Endodermal cell (in vitro differentiated cells): ENCODE measurements around the gene CELF4. TPM values are rescaled to one million over a fixed set of nuclear protein-coding genes. Genes with fewer than 3 reads are reported as not detected.

ENCODE experiments used
- DNase-seq: peaks from one replicate; pipeline ENCODE4 v3.0.0-alpha.2; 2017
- H3K27ac ChIP-seq: 2 replicates; pipeline ENCODE4 v1.5.1; 2013; ENCODE audit warnings: mild to moderate bottlenecking, low read depth, low read length, moderate library complexity
- H3K27me3 ChIP-seq: 2 replicates; pipeline ENCODE4 v1.6.1; 2013; ENCODE audit warnings: mild to moderate bottlenecking, low read length, moderate library complexity; ENCODE audit not compliant: insufficient read depth, control insufficient read depth, poor library complexity, severe bottlenecking
- H3K36me3 ChIP-seq: 2 replicates; pipeline ENCODE4 v1.7.0; 2013; ENCODE audit warnings: mild to moderate bottlenecking, low read length, moderate library complexity; ENCODE audit not compliant: control insufficient read depth, insufficient read depth
- H3K4me1 ChIP-seq: one replicate; pipeline ENCODE4 v1.7.0; 2013; ENCODE audit warnings: low read length; ENCODE audit not compliant: control insufficient read depth, insufficient read depth
- H3K4me3 ChIP-seq: 2 replicates; pipeline ENCODE4 v1.5.1; 2013; ENCODE audit warnings: mild to moderate bottlenecking, low read length, moderate library complexity
- H3K9ac ChIP-seq: 2 replicates; pipeline ENCODE4 v1.6.1; 2013; ENCODE audit warnings: mild to moderate bottlenecking, low read length, moderate library complexity; ENCODE audit not compliant: poor library complexity, severe bottlenecking; ENCODE audit errors: extremely low read depth
- H3K9me3 ChIP-seq: 2 replicates; pipeline ENCODE4 v1.6.1; 2013; ENCODE audit warnings: mild to moderate bottlenecking, low read length, moderate library complexity; ENCODE audit not compliant: control insufficient read depth
- H3K27ac Mint-ChIP-seq: 2 replicates; pipeline ENCODE4 v1.8.0; 2020; ENCODE audit warnings: mixed read lengths
- H3K27me3 Mint-ChIP-seq: 2 replicates; pipeline ENCODE4 v1.8.0; 2021; ENCODE audit warnings: mild to moderate bottlenecking, mixed read lengths; ENCODE audit not compliant: insufficient read depth
- H3K36me3 Mint-ChIP-seq: 2 replicates; pipeline ENCODE4 v1.8.0; 2020; ENCODE audit warnings: low read depth, mixed read lengths
- H3K4me1 Mint-ChIP-seq: 2 replicates; pipeline ENCODE4 v1.8.0; 2020; ENCODE audit warnings: mixed read lengths
- H3K4me3 Mint-ChIP-seq: 2 replicates; pipeline ENCODE4 v1.8.0; 2020; ENCODE audit warnings: mild to moderate bottlenecking, moderate library complexity, mixed read lengths
- H3K9me3 Mint-ChIP-seq: 2 replicates; pipeline ENCODE4 v1.8.0; 2020; ENCODE audit warnings: mild to moderate bottlenecking, mixed read lengths
- WGBS, 2 experiments: methylation state at CpG; one replicate each; pipeline versions ENCODE4 v1.1.5 to v1.1.7; 2013; ENCODE audit warnings: missing lambda C conversion rate in 2 of 2, mixed read lengths in 1 of 2; ENCODE audit not compliant: insufficient coverage in 1 of 2, insufficient read length in 1 of 2; 5-methylcytosine and 5-hydroxymethylcytosine counted together
- total RNA-seq, 2 donors: library from RNA; stranded (reverse); fragmentation: NEBNext Ultra II Directional in 1 of 2; extraction: Animal tissue kit (Norgen Biotek cat#: 25700) in 1 of 2; gene quantifications; 2 replicates in 1 of 2; 3 replicates in 1 of 2; pipeline ENCODE4 v1.2.1, GENCODE V29; 2021
- TF ChIP-seq, protein P1 (sequence below): fragments of 200-600 bp; sonication (generic); conservative IDR thresholded peaks from 2 replicates; pipeline ENCODE4 v1.5.0; 2021; ENCODE audit warnings: antibody characterized with exemption, mild to moderate bottlenecking

Gene CELF4
- total RNA-seq, 2 donors from 2014 or later = 5.7 to 6.7 TPM

DNA sequence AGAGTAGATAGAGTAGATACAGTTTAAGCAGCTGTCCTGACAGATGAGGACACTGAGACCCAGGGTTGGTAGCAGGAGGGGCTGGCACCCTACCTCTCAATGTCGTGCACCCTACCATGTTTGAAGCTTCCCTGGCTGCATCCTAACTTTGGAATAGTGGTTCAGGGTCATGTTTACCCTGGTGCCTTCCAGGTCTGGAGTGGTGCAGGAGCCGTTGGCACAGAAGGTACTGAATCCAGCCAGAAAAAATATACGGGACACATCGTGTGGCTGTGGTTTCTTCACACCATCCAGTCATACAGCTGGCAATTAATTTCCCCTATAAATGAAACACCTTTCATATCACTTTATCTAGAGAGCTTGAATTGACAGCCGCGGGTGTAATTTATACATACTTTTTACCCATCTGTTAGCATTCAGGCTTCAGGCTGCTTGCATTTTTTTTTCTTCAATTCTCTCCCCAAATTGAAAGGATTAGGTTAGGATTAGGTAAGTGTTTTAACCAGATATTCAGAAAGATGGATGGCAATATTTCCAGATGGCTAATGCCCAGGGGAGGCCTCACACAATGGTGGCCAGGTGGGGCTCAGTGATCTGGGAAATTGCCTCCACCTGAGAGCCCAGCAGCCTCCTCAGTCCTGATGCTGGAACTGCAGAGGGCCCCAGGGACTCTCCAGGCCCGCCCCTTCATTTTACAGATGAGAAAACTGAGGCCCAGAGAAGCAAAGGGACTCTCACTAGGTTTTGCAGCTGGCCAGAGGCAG is 127.0 kb downstream of the CELF4 start:
- Histone ChIP-seq H3K36me3 (no peaks in the 10 kb centered on the region), H3K27ac (no peak overlapping the region), H3K4me3 (no peak overlapping the region), H3K27me3 (no peaks in the 10 kb centered on the region), H3K9ac (no peak overlapping the region), H3K9me3 (no peaks in the 10 kb centered on the region), H3K4me1 (no peaks in the 10 kb centered on the region)
- no peaks in the 10 kb centered on the region for H3K9me3 Mint-ChIP-seq
- no peak for DNase-seq
- 93% methylated on average over 6 to 7 of the region's 7 CpGs for WGBS, 2 experiments
- no peak overlapping the region for H3K27ac Mint-ChIP-seq
- H3K27me3 Mint-ChIP-seq = peaks cover 3% of the 10 kb centered on the region
- H3K4me1 Mint-ChIP-seq = peaks cover 9% of the 10 kb centered on the region
- H3K36me3 Mint-ChIP-seq = no peaks in the 10 kb centered on the region
- H3K4me3 Mint-ChIP-seq = no peak overlapping the region
- TF ChIP-seq, protein P1, sequence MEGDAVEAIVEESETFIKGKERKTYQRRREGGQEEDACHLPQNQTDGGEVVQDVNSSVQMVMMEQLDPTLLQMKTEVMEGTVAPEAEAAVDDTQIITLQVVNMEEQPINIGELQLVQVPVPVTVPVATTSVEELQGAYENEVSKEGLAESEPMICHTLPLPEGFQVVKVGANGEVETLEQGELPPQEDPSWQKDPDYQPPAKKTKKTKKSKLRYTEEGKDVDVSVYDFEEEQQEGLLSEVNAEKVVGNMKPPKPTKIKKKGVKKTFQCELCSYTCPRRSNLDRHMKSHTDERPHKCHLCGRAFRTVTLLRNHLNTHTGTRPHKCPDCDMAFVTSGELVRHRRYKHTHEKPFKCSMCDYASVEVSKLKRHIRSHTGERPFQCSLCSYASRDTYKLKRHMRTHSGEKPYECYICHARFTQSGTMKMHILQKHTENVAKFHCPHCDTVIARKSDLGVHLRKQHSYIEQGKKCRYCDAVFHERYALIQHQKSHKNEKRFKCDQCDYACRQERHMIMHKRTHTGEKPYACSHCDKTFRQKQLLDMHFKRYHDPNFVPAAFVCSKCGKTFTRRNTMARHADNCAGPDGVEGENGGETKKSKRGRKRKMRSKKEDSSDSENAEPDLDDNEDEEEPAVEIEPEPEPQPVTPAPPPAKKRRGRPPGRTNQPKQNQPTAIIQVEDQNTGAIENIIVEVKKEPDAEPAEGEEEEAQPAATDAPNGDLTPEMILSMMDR = no peak

DNA sequence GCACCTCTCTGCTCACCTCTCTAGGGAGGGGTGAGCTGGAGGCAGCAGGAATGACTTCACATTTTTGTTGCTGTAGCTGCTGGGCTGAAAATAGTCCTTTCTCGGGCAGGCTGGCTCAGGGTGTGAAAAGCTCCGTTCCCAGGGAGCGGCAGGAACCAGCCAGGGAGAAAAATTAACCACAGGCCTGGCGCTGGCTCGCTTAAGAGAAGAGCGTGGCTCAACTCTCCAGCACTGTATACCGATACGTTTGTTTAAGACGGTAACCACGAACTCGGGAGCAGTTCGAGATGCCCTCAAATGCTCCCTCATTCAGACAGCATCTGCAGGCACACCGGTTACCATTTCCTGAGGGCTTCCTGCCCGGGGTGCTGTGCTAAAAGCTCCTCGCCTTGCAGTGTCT is 129.6 kb downstream of the CELF4 start:
- DNase-seq = no peak
- H3K4me1 Mint-ChIP-seq = peaks cover under 1% of the 10 kb centered on the region
- no peaks in the 10 kb centered on the region for H3K36me3 ChIP-seq
- no peak overlapping the region for H3K9ac ChIP-seq
- no peak overlapping the region for H3K4me3 ChIP-seq
- TF ChIP-seq, protein P1 = no peak
- H3K27me3 ChIP-seq = no peaks in the 10 kb centered on the region
- H3K4me1 ChIP-seq = no peaks in the 10 kb centered on the region
- WGBS, 2 experiments = 85 to 89% methylated on average over 15 of the region's 15 CpGs
- H3K27ac ChIP-seq = no peak overlapping the region
- no peak overlapping the region for H3K27ac Mint-ChIP-seq
- no peaks in the 10 kb centered on the region for H3K9me3 ChIP-seq
- no peaks in the 10 kb centered on the region for H3K36me3 Mint-ChIP-seq
- no peaks in the 10 kb centered on the region for H3K9me3 Mint-ChIP-seq
- no peak overlapping the region for H3K4me3 Mint-ChIP-seq
- peaks cover 3% of the 10 kb centered on the region for H3K27me3 Mint-ChIP-seq

DNA sequence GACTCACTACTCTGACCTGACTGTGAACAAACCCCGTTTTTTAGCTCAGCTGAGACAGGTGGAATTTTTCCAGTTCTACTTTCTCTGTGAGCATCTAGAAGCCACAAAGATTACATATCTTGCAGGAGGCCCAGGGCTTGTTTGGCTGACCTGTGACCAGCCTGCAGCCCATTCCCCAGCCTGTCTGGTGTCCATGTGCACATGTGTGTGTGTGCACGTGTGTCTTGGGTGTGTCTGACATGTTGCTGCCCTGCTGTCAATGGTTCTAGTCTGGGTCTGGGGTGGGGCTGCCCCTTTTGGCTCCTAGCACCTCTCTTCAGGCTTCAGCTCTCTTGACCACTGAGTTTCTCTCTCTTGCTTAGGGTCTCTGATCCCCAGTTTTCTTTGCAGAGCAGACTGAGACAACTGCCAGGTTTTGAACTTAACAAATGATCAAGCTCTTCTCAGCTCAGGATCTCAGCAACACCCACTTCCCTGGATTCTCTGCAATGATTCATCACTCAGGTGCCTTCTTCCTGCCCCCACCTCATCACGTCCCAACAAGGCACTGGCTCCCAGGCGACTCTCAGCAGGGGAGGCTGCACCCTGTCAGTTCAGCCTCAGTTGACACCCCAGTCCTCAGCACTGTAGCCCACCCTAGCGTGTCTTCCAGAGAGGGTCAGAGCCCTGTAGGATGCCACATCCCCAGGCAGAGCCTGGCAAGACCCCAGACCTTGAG is 130.3 kb downstream of the CELF4 start:
- TF ChIP-seq, protein P1 = no peak
- H3K27ac Mint-ChIP-seq = no peak overlapping the region
- H3K9me3 ChIP-seq = no peaks in the 10 kb centered on the region
- no peak overlapping the region for H3K27ac ChIP-seq
- peaks cover 2% of the 10 kb centered on the region for H3K4me1 Mint-ChIP-seq
- H3K4me1 ChIP-seq = no peaks in the 10 kb centered on the region
- H3K4me3 Mint-ChIP-seq = no peak overlapping the region
- no peaks in the 10 kb centered on the region for H3K27me3 ChIP-seq
- 83 to 95% methylated on average over 2 to 5 of the region's 5 CpGs for WGBS, 2 experiments
- no peaks in the 10 kb centered on the region for H3K36me3 Mint-ChIP-seq
- no peak for DNase-seq
- no peaks in the 10 kb centered on the region for H3K9me3 Mint-ChIP-seq
- no peak overlapping the region for H3K9ac ChIP-seq
- no peaks in the 10 kb centered on the region for H3K36me3 ChIP-seq
- H3K4me3 ChIP-seq = no peak overlapping the region
- H3K27me3 Mint-ChIP-seq = peaks cover 3% of the 10 kb centered on the region
